Ovary (tissue), 3 donors: ENCODE measurements around the gene SEMA3C.

ENCODE experiments used
- EP300 ChIP-seq: sonication (generic); formaldehyde crosslinking; IDR thresholded peaks from one replicate; pipeline ENCODE4 v1.6.1; 2017; ENCODE audit warnings: antibody characterized with exemption
- TF ChIP-seq, protein P1 (sequence below), 3 donors: fragments of 450-650 bp in 2 of 3; fragments of 200-600 bp in 1 of 3; IDR thresholded peaks; one replicate each; pipeline versions ENCODE4 v1.5.1 to v1.8.0; 2016 to 2022; ENCODE audit warnings: antibody characterized with exemption in 3 of 3, mild to moderate bottlenecking in 1 of 3
- donor health status: DM: no; HTN: no; CAD: no.

DNA sequence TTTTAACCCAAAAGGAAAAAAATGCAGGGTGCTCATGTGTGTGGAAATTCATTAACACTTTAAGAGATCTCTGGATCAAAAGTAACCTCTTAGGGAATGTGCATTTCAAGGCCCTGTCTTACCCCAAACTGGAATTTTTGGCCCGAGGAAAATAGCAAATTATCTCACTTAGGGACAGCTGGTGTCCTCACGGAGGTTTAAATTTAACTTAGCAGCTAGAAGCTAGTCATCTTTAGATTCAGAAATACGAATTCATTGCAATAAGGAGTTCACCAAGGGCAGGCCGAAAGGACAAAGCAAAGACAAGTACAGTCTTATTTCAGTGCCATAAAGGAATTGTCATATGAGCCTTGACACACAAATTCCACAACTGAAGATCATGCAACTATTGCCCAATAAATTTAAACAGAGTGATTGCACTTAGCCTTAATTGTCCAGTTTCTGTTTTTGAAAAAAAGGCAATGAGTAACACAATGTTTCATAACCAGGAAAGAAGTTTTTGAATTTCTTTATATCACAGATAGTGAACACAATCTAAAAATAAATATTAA is 22.4 kb upstream of the SEMA3C start:
- TF ChIP-seq EP300 = no peak
- TF ChIP-seq, protein P1, sequence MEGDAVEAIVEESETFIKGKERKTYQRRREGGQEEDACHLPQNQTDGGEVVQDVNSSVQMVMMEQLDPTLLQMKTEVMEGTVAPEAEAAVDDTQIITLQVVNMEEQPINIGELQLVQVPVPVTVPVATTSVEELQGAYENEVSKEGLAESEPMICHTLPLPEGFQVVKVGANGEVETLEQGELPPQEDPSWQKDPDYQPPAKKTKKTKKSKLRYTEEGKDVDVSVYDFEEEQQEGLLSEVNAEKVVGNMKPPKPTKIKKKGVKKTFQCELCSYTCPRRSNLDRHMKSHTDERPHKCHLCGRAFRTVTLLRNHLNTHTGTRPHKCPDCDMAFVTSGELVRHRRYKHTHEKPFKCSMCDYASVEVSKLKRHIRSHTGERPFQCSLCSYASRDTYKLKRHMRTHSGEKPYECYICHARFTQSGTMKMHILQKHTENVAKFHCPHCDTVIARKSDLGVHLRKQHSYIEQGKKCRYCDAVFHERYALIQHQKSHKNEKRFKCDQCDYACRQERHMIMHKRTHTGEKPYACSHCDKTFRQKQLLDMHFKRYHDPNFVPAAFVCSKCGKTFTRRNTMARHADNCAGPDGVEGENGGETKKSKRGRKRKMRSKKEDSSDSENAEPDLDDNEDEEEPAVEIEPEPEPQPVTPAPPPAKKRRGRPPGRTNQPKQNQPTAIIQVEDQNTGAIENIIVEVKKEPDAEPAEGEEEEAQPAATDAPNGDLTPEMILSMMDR (IDR thresholded peaks at IDR 0.05) = no peak
